ENCODE measurements around the gene CYP4A22.
"Not testable (repeated sequence)": the region's sequence is repeated elsewhere in the genome, so short reads cannot be mapped to it uniquely, and the experiment has no call there.

The CYP4A22 gene

GRCh38 chr1:47149162-47149561, 11.9 kb downstream of the CYP4A22 start:
- H3K4me1 ChIP-seq (ENCODE audit: control insufficient read depth, insufficient read depth, low read length, poor library complexity, severe bottlenecking); H3K4me3 ChIP-seq (ENCODE audit: insufficient read depth, low read depth, low read length, poor library complexity, severe bottlenecking); H3K9me3 ChIP-seq (ENCODE audit: control insufficient read depth, low read length); H3K27me3 ChIP-seq (replicated peaks; ENCODE audit: control insufficient read depth, insufficient read depth, low read length, poor library complexity, severe bottlenecking); DNase-seq; H3K36me3 ChIP-seq (ENCODE audit: control insufficient read depth, insufficient read depth, low read length); H3K27ac ChIP-seq (ENCODE audit: insufficient read depth, low read length, poor library complexity, severe bottlenecking): not testable (repeated sequence)

- H3K9me3 ChIP-seq (ENCODE audit: control insufficient read depth, low read length); H3K4me3 ChIP-seq (ENCODE audit: insufficient read depth, low read depth, low read length, poor library complexity, severe bottlenecking); DNase-seq; H3K27ac ChIP-seq (ENCODE audit: insufficient read depth, low read length, poor library complexity, severe bottlenecking); H3K36me3 ChIP-seq (ENCODE audit: control insufficient read depth, insufficient read depth, low read length); H3K4me1 ChIP-seq (ENCODE audit: control insufficient read depth, insufficient read depth, low read length, poor library complexity, severe bottlenecking); H3K27me3 ChIP-seq (replicated peaks; ENCODE audit: control insufficient read depth, insufficient read depth, low read length, poor library complexity, severe bottlenecking): not testable (repeated sequence)
Observed at GRCh38 chr1:47156457-47156856, 19.2 kb downstream of the CYP4A22 start.

GRCh38 chr1:47157957-47158356, 20.7 kb downstream of the CYP4A22 start:
- not testable (repeated sequence) for H3K4me3 ChIP-seq (ENCODE audit: insufficient read depth, low read depth, low read length, poor library complexity, severe bottlenecking); H3K27ac ChIP-seq (ENCODE audit: insufficient read depth, low read length, poor library complexity, severe bottlenecking); H3K9me3 ChIP-seq (ENCODE audit: control insufficient read depth, low read length); H3K36me3 ChIP-seq (ENCODE audit: control insufficient read depth, insufficient read depth, low read length); H3K4me1 ChIP-seq (ENCODE audit: control insufficient read depth, insufficient read depth, low read length, poor library complexity, severe bottlenecking); H3K27me3 ChIP-seq (replicated peaks; ENCODE audit: control insufficient read depth, insufficient read depth, low read length, poor library complexity, severe bottlenecking); DNase-seq

DNA sequence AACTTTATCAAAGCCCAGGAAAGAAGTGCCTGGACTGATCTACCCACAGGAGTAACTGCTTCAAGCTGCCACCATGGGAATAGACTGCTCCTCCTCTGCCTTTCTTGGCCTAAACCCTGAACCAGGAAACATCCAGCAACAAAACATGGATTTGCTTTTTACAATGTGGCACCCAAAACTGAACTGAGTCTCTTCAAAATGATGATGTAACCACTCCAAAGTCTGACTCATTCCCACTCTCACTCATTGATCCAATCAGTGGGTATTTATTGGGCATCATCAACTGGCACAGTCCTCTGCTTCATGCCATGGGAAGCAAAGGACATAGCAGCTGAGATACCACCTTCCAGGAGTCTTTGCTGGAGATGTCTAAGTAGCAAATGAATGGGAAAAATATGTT, 23.5 kb downstream of the CYP4A22 start:
- no peaks in the 10 kb centered on the region for H3K9me3 ChIP-seq (ENCODE audit: control insufficient read depth, low read length)
- no peaks in the 10 kb centered on the region for H3K4me1 ChIP-seq (ENCODE audit: control insufficient read depth, insufficient read depth, low read length, poor library complexity, severe bottlenecking)
- no peak overlapping the region for H3K27ac ChIP-seq (ENCODE audit: insufficient read depth, low read length, poor library complexity, severe bottlenecking)
- DNase-seq = no peak
- H3K4me3 ChIP-seq (ENCODE audit: insufficient read depth, low read depth, low read length, poor library complexity, severe bottlenecking) = no peak overlapping the region
- no peaks in the 10 kb centered on the region for H3K36me3 ChIP-seq (ENCODE audit: control insufficient read depth, insufficient read depth, low read length)
- no peaks in the 10 kb centered on the region for H3K27me3 ChIP-seq (replicated peaks; ENCODE audit: control insufficient read depth, insufficient read depth, low read length, poor library complexity, severe bottlenecking)

DNA sequence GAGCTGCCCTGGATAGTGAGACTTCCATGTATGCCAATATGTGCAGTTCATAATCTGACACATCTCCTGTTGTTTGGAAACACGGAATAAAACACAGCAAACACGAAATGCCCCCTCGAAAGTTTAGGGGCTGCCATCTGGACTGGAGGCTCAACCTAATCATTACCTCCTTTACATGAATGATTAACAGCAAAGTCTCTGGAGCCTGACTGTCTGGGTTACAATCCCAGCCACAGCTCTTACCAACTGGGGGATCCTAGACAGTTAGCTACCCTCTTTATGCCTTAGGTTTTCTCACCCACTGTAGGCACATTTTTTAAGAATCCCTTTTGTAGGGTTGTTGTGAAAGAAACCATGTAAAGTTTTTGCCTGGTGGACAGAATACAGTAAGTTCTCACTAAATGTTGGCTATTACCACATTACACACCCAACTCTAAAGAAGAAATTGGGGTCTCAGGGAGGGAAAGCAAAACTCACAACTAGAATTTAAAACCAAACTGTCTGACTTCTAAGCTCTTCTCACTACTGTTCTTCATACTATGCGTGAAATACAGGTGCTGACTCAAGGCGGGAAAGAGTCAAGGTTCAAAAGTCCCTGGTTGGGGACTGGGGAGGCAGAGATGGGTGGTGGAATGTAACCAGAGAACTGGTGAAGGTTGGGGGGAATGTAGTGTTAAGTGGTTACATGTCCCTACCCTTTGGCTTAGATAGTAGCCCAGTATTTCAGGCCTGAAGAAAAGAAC, 24.2 kb downstream of the CYP4A22 start:
- no peaks in the 10 kb centered on the region for H3K9me3 ChIP-seq (ENCODE audit: control insufficient read depth, low read length)
- no peaks in the 10 kb centered on the region for H3K36me3 ChIP-seq (ENCODE audit: control insufficient read depth, insufficient read depth, low read length)
- no peak for DNase-seq
- no peaks in the 10 kb centered on the region for H3K4me1 ChIP-seq (ENCODE audit: control insufficient read depth, insufficient read depth, low read length, poor library complexity, severe bottlenecking)
- no peak overlapping the region for H3K4me3 ChIP-seq (ENCODE audit: insufficient read depth, low read depth, low read length, poor library complexity, severe bottlenecking)
- no peaks in the 10 kb centered on the region for H3K27me3 ChIP-seq (replicated peaks; ENCODE audit: control insufficient read depth, insufficient read depth, low read length, poor library complexity, severe bottlenecking)
- no peak overlapping the region for H3K27ac ChIP-seq (ENCODE audit: insufficient read depth, low read length, poor library complexity, severe bottlenecking)

DNA sequence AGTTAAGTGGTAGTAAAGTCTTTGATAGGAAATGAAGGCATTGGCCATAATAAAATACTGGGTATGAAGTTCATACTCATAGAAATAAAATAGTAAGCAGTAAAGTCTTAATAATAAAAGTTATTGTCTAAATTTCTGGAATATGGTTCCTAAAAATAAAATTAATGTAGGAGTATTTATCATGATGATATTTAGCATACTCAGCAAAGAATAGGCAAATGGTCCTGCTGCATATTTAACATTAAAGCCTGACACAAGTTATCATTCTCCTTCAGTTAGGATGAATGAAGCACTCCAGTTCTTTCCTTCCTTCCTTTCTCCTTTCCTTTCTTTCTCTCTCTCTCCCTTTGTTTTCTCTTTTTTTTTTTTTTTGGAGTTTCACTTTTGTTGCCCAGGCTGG, 27.3 kb downstream of the CYP4A22 start:
- no peaks in the 10 kb centered on the region for H3K36me3 ChIP-seq (ENCODE audit: control insufficient read depth, insufficient read depth, low read length)
- H3K4me3 ChIP-seq (ENCODE audit: insufficient read depth, low read depth, low read length, poor library complexity, severe bottlenecking) = no peak overlapping the region
- no peaks in the 10 kb centered on the region for H3K9me3 ChIP-seq (ENCODE audit: control insufficient read depth, low read length)
- no peaks in the 10 kb centered on the region for H3K27me3 ChIP-seq (replicated peaks; ENCODE audit: control insufficient read depth, insufficient read depth, low read length, poor library complexity, severe bottlenecking)
- H3K4me1 ChIP-seq (ENCODE audit: control insufficient read depth, insufficient read depth, low read length, poor library complexity, severe bottlenecking) = no peaks in the 10 kb centered on the region
- no peak overlapping the region for H3K27ac ChIP-seq (ENCODE audit: insufficient read depth, low read length, poor library complexity, severe bottlenecking)
- DNase-seq = no peak

- no peaks in the 10 kb centered on the region for H3K27me3 ChIP-seq (replicated peaks; ENCODE audit: control insufficient read depth, insufficient read depth, low read length, poor library complexity, severe bottlenecking)
- DNase-seq = no peak
- no peaks in the 10 kb centered on the region for H3K9me3 ChIP-seq (ENCODE audit: control insufficient read depth, low read length)
- no peaks in the 10 kb centered on the region for H3K4me1 ChIP-seq (ENCODE audit: control insufficient read depth, insufficient read depth, low read length, poor library complexity, severe bottlenecking)
- H3K4me3 ChIP-seq (ENCODE audit: insufficient read depth, low read depth, low read length, poor library complexity, severe bottlenecking) = no peak overlapping the region
- H3K36me3 ChIP-seq (ENCODE audit: control insufficient read depth, insufficient read depth, low read length) = no peaks in the 10 kb centered on the region
- no peak overlapping the region for H3K27ac ChIP-seq (ENCODE audit: insufficient read depth, low read length, poor library complexity, severe bottlenecking)
Observed at GRCh38 chr1:47172782-47173181, 35.5 kb downstream of the CYP4A22 start.

- H3K27me3 ChIP-seq (replicated peaks; ENCODE audit: control insufficient read depth, insufficient read depth, low read length, poor library complexity, severe bottlenecking) = peaks cover 3% of the 10 kb centered on the region
- peaks cover 3% of the 10 kb centered on the region for H3K4me1 ChIP-seq (ENCODE audit: control insufficient read depth, insufficient read depth, low read length, poor library complexity, severe bottlenecking)
- no peak overlapping the region for H3K4me3 ChIP-seq (ENCODE audit: insufficient read depth, low read depth, low read length, poor library complexity, severe bottlenecking)
- no peaks in the 10 kb centered on the region for H3K36me3 ChIP-seq (ENCODE audit: control insufficient read depth, insufficient read depth, low read length)
- H3K27ac ChIP-seq (ENCODE audit: insufficient read depth, low read length, poor library complexity, severe bottlenecking) = no peak overlapping the region
- no peaks in the 10 kb centered on the region for H3K9me3 ChIP-seq (ENCODE audit: control insufficient read depth, low read length)
- no peak for DNase-seq
Observed at GRCh38 chr1:47174656-47175020, 37.4 kb downstream of the CYP4A22 start.

DNA sequence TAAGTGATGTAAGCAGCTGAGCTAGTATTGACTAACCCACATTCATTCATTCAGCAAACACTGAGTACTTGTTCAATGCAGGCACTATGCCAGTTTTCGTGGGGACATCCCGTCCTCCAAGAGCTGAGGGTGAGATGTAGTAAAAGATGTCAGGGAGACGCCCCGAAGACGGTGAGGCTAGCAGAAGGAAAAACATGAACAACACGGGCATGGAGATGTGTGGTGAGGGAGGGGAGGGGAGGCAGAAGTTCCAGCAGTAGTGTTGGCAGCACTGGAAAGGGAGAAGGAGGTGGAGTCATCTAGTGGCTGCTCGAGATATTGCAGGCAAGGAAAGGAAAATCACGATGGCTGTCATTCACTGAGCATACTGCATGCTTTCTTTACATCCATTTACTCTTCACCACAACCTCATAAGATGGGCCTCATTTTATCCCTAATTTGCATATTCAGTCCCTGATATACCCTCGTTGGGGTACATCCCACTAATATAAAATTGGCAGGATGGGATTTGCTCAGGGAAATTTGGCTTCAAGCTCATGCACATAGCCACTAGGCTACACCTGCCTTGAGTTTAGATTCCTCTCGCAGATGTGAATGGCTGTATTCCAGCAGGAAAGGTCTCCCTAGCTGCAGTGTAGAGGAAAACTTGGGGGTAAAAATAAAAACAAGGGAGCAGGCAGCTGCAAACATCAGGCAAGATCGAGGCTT, 38.1 kb downstream of the CYP4A22 start:
- no peak overlapping the region for H3K4me3 ChIP-seq (ENCODE audit: insufficient read depth, low read depth, low read length, poor library complexity, severe bottlenecking)
- peaks cover 3% of the 10 kb centered on the region for H3K4me1 ChIP-seq (ENCODE audit: control insufficient read depth, insufficient read depth, low read length, poor library complexity, severe bottlenecking)
- no peak overlapping the region for H3K27ac ChIP-seq (ENCODE audit: insufficient read depth, low read length, poor library complexity, severe bottlenecking)
- no peaks in the 10 kb centered on the region for H3K36me3 ChIP-seq (ENCODE audit: control insufficient read depth, insufficient read depth, low read length)
- no peaks in the 10 kb centered on the region for H3K9me3 ChIP-seq (ENCODE audit: control insufficient read depth, low read length)
- H3K27me3 ChIP-seq (replicated peaks; ENCODE audit: control insufficient read depth, insufficient read depth, low read length, poor library complexity, severe bottlenecking) = peaks cover 3% of the 10 kb centered on the region
- no peak for DNase-seq

GRCh38 chr1:47178020-47178419, 40.8 kb downstream of the CYP4A22 start:
- Histone ChIP-seq H3K9me3 (ENCODE audit: control insufficient read depth, low read length) (no peaks in the 10 kb centered on the region), H3K27me3 (replicated peaks; ENCODE audit: control insufficient read depth, insufficient read depth, low read length, poor library complexity, severe bottlenecking) (peaks cover 3% of the 10 kb centered on the region), H3K27ac (ENCODE audit: insufficient read depth, low read length, poor library complexity, severe bottlenecking) (no peak overlapping the region), H3K4me3 (ENCODE audit: insufficient read depth, low read depth, low read length, poor library complexity, severe bottlenecking) (no peak overlapping the region), H3K36me3 (ENCODE audit: control insufficient read depth, insufficient read depth, low read length) (no peaks in the 10 kb centered on the region), H3K4me1 (ENCODE audit: control insufficient read depth, insufficient read depth, low read length, poor library complexity, severe bottlenecking) (peaks cover 3% of the 10 kb centered on the region)
- no peak for DNase-seq
